Loucy (cell line): ENCODE results near the gene RELL2.

Experiments used
- H2AFZ ChIP-seq: fragments of 200-600 bp; sonication (generic); 2 replicates; pipeline ENCODE4 v1.6.0; 2016; ENCODE audit warnings: antibody characterized with exemption, mild to moderate bottlenecking, low read length, moderate library complexity
- H3F3A ChIP-seq: fragments of 200-600 bp; 2 replicates; pipeline ENCODE4 v1.6.0; 2016; ENCODE audit warnings: antibody characterized with exemption, low read depth, mild to moderate bottlenecking
- H3K27me3 ChIP-seq: fragments of 200-600 bp; sonication (generic); 2 replicates; pipeline ENCODE4 v1.6.1; 2014; ENCODE audit warnings: low read length, mild to moderate bottlenecking; ENCODE audit not compliant: insufficient read depth, poor library complexity, severe bottlenecking
- H3K36me3 ChIP-seq: fragments of 200-600 bp; sonication (generic); 2 replicates; pipeline ENCODE4 v1.6.1; 2016; ENCODE audit warnings: low read length; ENCODE audit not compliant: insufficient read depth
- H3K4me1 ChIP-seq: fragments of 200-600 bp; sonication (generic); 2 replicates; pipeline ENCODE4 v1.5.1; 2014; ENCODE audit warnings: low read length, mild to moderate bottlenecking; ENCODE audit not compliant: insufficient read depth, poor library complexity, severe bottlenecking
- H3K4me2 ChIP-seq: fragments of 200-600 bp; sonication (generic); 2 replicates; pipeline ENCODE4 v1.6.0; 2014; ENCODE audit warnings: antibody characterized with exemption, low read length, low read depth, mild to moderate bottlenecking; ENCODE audit not compliant: poor library complexity, severe bottlenecking
- H3K4me3 ChIP-seq: fragments of 200-600 bp; sonication (generic); 2 replicates; pipeline ENCODE4 v1.5.1; 2014; ENCODE audit warnings: low read length, mild to moderate bottlenecking, mixed read lengths; ENCODE audit not compliant: poor library complexity, severe bottlenecking
- H3K79me2 ChIP-seq: fragments of 200-600 bp; sonication (generic); 2 replicates; pipeline ENCODE4 v1.6.1; 2014; ENCODE audit warnings: low read length; ENCODE audit not compliant: insufficient read depth
- H3K9ac ChIP-seq: fragments of 200-600 bp; sonication (generic); 2 replicates; pipeline ENCODE4 v1.6.0; 2014; ENCODE audit warnings: mild to moderate bottlenecking, low read depth, low read length, moderate library complexity; ENCODE audit not compliant: poor library complexity, severe bottlenecking
- H3K9me2 ChIP-seq: fragments of 200-600 bp; sonication (generic); replicated peaks from 2 replicates; pipeline ENCODE4 v1.6.1; 2016; ENCODE audit warnings: low read depth, low read length, mixed read lengths
- H3K9me3 ChIP-seq: fragments of 200-600 bp; sonication (generic); 2 replicates; pipeline ENCODE4 v1.6.1; 2014; ENCODE audit warnings: mild to moderate bottlenecking, antibody characterized with exemption, low read length, low read depth; ENCODE audit not compliant: insufficient read depth
- H4K20me1 ChIP-seq: fragments of 200-600 bp; sonication (generic); 2 replicates; pipeline ENCODE4 v1.6.0; 2014; ENCODE audit warnings: antibody characterized with exemption, low read length, mild to moderate bottlenecking; ENCODE audit not compliant: insufficient read depth, poor library complexity, severe bottlenecking
- CTCF ChIP-seq: fragments of 200-600 bp; sonication (generic); conservative IDR thresholded peaks from 2 replicates; pipeline ENCODE4 v1.5.1; 2014; ENCODE audit warnings: mild to moderate bottlenecking, antibody characterized with exemption, low read length
- EZH2phosphoT487 ChIP-seq: fragments of 200-600 bp; IDR thresholded peaks from 2 replicates; pipeline ENCODE4 v1.6.1; 2018; ENCODE audit warnings: antibody characterized with exemption, mild to moderate bottlenecking, moderate library complexity, borderline replicate concordance

RELL2 gene

GRCh38 chr5:141654298-141654697 is 17.5 kb downstream of the RELL2 start:
- H3K9ac ChIP-seq = no peak overlapping the region
- H3K4me3 ChIP-seq = no peak overlapping the region
- no peaks in the 10 kb centered on the region for H3K27me3 ChIP-seq
- no peaks in the 10 kb centered on the region for H3F3A ChIP-seq
- no peaks in the 10 kb centered on the region for H4K20me1 ChIP-seq
- H2AFZ ChIP-seq = no peak overlapping the region
- TF ChIP-seq CTCF = no peak
- TF ChIP-seq EZH2phosphoT487 = no peak
- H3K79me2 ChIP-seq = no peaks in the 10 kb centered on the region
- no peaks in the 10 kb centered on the region for H3K9me2 ChIP-seq
- no peak overlapping the region for H3K4me2 ChIP-seq
- no peaks in the 10 kb centered on the region for H3K9me3 ChIP-seq
- H3K4me1 ChIP-seq = peaks cover 3% of the 10 kb centered on the region
- H3K36me3 ChIP-seq = no peaks in the 10 kb centered on the region

- Histone ChIP-seq H3K27me3 (no peaks in the 10 kb centered on the region), H4K20me1 (no peaks in the 10 kb centered on the region), H3K9me2 (no peaks in the 10 kb centered on the region), H3K4me1 (peaks cover 3% of the 10 kb centered on the region), H3K9me3 (no peaks in the 10 kb centered on the region), H3K4me2 (no peak overlapping the region), H3F3A (no peaks in the 10 kb centered on the region), H3K9ac (no peak overlapping the region), H3K79me2 (no peaks in the 10 kb centered on the region), H3K4me3 (no peak overlapping the region), H2AFZ (no peak overlapping the region), H3K36me3 (no peaks in the 10 kb centered on the region)
- TF ChIP-seq CTCF = no peak
- no peak for TF ChIP-seq EZH2phosphoT487
Observed at GRCh38 chr5:141655020-141655419, 18.2 kb downstream of the RELL2 start.

GRCh38 chr5:141656396-141656795 is 19.6 kb downstream of the RELL2 start:
- Histone ChIP-seq H3K4me3 (no peak overlapping the region), H3K9me3 (no peaks in the 10 kb centered on the region), H3K4me2 (no peak overlapping the region), H3K27me3 (no peaks in the 10 kb centered on the region), H2AFZ (no peak overlapping the region), H3K79me2 (no peaks in the 10 kb centered on the region), H3K4me1 (peaks cover 3% of the 10 kb centered on the region), H3K36me3 (no peaks in the 10 kb centered on the region), H3K9me2 (no peaks in the 10 kb centered on the region), H3F3A (no peaks in the 10 kb centered on the region), H4K20me1 (no peaks in the 10 kb centered on the region), H3K9ac (no peak overlapping the region)
- TF ChIP-seq CTCF = no peak
